Hepatocyte (in vitro differentiated cells): ENCODE measurements around the gene SPATA32. TPM values are rescaled to one million over a fixed set of nuclear protein-coding genes. Genes with fewer than 3 reads are reported as not detected.

Source experiments
- DNase-seq: peaks from one replicate; pipeline ENCODE4 v3.0.0-alpha.2; 2016; ENCODE audit warnings: low spot score
- H2AFZ ChIP-seq: fragments of 200-600 bp; sonication (generic); 2 replicates; pipeline ENCODE4 v1.6.0; 2016; ENCODE audit warnings: antibody characterized with exemption, mild to moderate bottlenecking
- H3K27ac ChIP-seq: fragments of 200-600 bp; sonication (generic); 2 replicates; pipeline ENCODE4 v1.5.1; 2016; ENCODE audit warnings: mild to moderate bottlenecking
- H3K27me3 ChIP-seq: fragments of 200-600 bp; sonication (generic); 2 replicates; pipeline ENCODE4 v1.6.1; 2016
- H3K36me3 ChIP-seq: fragments of 200-600 bp; sonication (generic); replicated peaks from 2 replicates; pipeline ENCODE4 v1.5.1; 2016; ENCODE audit warnings: low read depth; ENCODE audit not compliant: insufficient read depth
- H3K4me1 ChIP-seq: fragments of 200-600 bp; sonication (generic); 2 replicates; pipeline ENCODE4 v1.5.1; 2016; ENCODE audit warnings: mild to moderate bottlenecking, moderate library complexity; ENCODE audit not compliant: insufficient read depth
- H3K4me2 ChIP-seq: fragments of 200-600 bp; sonication (generic); 2 replicates; pipeline ENCODE4 v1.6.0; 2016
- H3K4me3 ChIP-seq: fragments of 200-600 bp; sonication (generic); 2 replicates; pipeline ENCODE4 v1.5.1; 2016; ENCODE audit warnings: mild to moderate bottlenecking
- H3K79me2 ChIP-seq: fragments of 200-600 bp; sonication (generic); 2 replicates; pipeline ENCODE4 v1.6.0; 2017; ENCODE audit warnings: mild to moderate bottlenecking
- H3K9me2 ChIP-seq: fragments of 200-600 bp; sonication (generic); replicated peaks from 2 replicates; pipeline ENCODE4 v1.6.0; 2017; ENCODE audit warnings: mild to moderate bottlenecking; ENCODE audit not compliant: insufficient read depth
- H3K9me3 ChIP-seq: fragments of 200-600 bp; sonication (generic); 2 replicates; pipeline ENCODE4 v1.5.1; 2016; ENCODE audit warnings: low read depth, mild to moderate bottlenecking
- H4K20me1 ChIP-seq: fragments of 200-600 bp; sonication (generic); 2 replicates; pipeline ENCODE4 v1.6.0; 2016; ENCODE audit warnings: mild to moderate bottlenecking; ENCODE audit not compliant: insufficient read depth, poor library complexity, severe bottlenecking
- EZH2 ChIP-seq: fragments of 200-600 bp; sonication (generic); IDR thresholded peaks from 2 replicates; pipeline ENCODE4 v1.6.1; 2016; ENCODE audit warnings: antibody characterized with exemption, mild to moderate bottlenecking, borderline replicate concordance
- EZH2phosphoT487 ChIP-seq: fragments of 200-600 bp; sonication (generic); IDR thresholded peaks from one replicate; pipeline ENCODE4 v1.6.1; 2018; ENCODE audit warnings: antibody characterized with exemption, mild to moderate bottlenecking, low read depth, moderate library complexity; ENCODE audit not compliant: unreplicated experiment, severe bottlenecking
- WGBS: methylation state at CpG from one replicate; pipeline ENCODE4 v1.1.6; 2016; ENCODE audit warnings: low lambda C conversion rate; ENCODE audit errors: missing lambda C conversion rate; 5-methylcytosine and 5-hydroxymethylcytosine counted together
- polyA plus RNA-seq: library from polyadenylated mRNA; unstranded; fragments of >200 nt; fragmentation: Nextera tagmentation; extraction: Ambion mirVana; gene quantifications from 2 replicates; pipeline ENCODE4 v1.2.1, GENCODE V29; 2016
- total RNA-seq: library from RNA; depleted of rRNA; stranded (reverse); fragments of >200 nt; gene quantifications from 2 replicates; pipeline ENCODE4 v1.2.3, GENCODE V29; 2014
- TF ChIP-seq, protein P1 (sequence below): fragments of 200-600 bp; sonication (generic); IDR thresholded peaks from 2 replicates; pipeline ENCODE4 v1.5.1; 2016; ENCODE audit warnings: antibody characterized with exemption, mild to moderate bottlenecking; ENCODE audit not compliant: poor library complexity

The SPATA32 gene
- total and polyA plus RNA-seq, 2 experiments from 2014 or later, result 0.31 TPM; not detected in 1

DNA sequence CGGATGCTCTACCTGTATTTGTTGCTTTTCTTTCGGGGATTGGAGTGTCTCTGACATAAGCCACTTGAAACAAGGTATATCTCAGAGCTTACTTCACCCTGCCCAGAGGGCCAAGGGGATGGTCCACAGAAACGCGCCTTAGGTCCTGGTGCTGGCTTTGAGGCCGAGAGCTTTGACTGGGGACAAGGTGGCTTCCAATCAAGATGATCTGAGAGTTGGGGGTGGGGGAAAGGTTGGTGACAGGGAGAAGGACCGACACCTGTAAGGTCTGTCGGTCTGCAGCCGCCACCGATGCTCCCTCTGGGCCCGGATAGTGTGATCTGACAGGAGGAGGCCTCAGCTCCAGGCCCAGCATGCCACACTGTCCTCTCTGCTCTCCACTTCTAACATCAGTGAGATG, 21.8 kb upstream of the SPATA32 start:
- Histone ChIP-seq H3K9me2 (no peaks in the 10 kb centered on the region), H3K36me3 (no peaks in the 10 kb centered on the region), H3K4me3 (no peak overlapping the region), H3K4me2 (no peak overlapping the region), H3K27ac (no peak overlapping the region), H3K9me3 (no peaks in the 10 kb centered on the region), H3K4me1 (peaks cover 13% of the 10 kb centered on the region), H4K20me1 (no peaks in the 10 kb centered on the region), H2AFZ (no peak overlapping the region), H3K27me3 (no peaks in the 10 kb centered on the region), H3K79me2 (no peaks in the 10 kb centered on the region)
- 95% methylated on average over 10 of the region's 10 CpGs for WGBS
- TF ChIP-seq EZH2 (no peak), EZH2phosphoT487 (no peak)
- DNase-seq, result no peak

DNA sequence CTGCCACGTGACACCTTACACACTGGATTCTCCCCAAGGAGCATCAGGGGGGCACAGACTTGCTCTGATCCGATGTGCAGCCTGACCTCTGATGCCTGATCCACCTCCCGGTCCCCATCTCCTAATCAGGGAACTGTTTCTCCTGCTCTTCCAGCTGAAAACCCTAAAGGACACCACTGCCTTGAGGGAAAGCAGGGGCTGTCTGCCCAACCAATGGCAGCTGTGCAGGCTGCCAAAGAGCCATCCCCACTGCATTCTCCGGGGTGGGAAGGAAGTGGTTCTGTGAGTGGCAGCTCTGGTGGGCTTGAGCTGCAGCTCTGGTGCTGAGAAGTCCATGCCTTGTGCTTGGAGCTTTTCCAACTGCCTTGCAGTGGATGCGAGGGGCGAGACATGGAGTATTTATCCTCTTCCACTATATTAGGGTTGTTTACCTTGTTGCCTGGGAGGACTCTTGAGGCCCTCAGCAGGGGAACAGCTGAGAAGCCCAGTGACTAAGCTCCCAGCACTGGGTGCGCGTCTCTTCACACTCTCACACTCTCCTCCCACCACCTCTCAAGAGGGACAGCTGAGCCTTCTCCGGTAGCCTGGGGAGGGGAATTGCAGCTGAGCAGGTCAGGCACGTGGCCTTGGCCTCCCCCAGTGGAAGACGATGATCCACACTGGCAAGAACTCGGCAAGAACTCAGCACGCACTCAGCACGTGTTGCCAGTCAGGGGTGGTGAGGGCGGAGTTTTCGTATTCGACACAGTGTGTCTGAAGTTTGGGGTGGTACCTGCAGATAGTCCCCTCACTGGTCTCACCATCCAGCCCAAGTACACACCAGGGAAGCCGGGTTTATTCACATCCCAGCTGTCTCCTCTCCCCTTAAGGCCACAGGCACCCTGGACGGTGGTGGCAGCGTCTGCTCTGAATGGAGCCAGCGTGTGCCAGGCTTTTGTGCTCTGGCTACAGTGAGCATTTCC, 21.1 kb upstream of the SPATA32 start:
- Histone ChIP-seq H3K27ac (peak overlapping the region; percentile 37), H4K20me1 (no peaks in the 10 kb centered on the region), H3K4me1 (peaks cover 6% of the 10 kb centered on the region), H3K36me3 (no peaks in the 10 kb centered on the region), H3K9me2 (no peaks in the 10 kb centered on the region), H2AFZ (no peak overlapping the region), H3K9me3 (no peaks in the 10 kb centered on the region), H3K4me2 (no peak overlapping the region), H3K4me3 (no peak overlapping the region), H3K79me2 (no peaks in the 10 kb centered on the region), H3K27me3 (no peaks in the 10 kb centered on the region)
- WGBS, result 85% methylated on average over 21 of the region's 21 CpGs
- peak; percentile 58 for DNase-seq
- TF ChIP-seq, protein P1, sequence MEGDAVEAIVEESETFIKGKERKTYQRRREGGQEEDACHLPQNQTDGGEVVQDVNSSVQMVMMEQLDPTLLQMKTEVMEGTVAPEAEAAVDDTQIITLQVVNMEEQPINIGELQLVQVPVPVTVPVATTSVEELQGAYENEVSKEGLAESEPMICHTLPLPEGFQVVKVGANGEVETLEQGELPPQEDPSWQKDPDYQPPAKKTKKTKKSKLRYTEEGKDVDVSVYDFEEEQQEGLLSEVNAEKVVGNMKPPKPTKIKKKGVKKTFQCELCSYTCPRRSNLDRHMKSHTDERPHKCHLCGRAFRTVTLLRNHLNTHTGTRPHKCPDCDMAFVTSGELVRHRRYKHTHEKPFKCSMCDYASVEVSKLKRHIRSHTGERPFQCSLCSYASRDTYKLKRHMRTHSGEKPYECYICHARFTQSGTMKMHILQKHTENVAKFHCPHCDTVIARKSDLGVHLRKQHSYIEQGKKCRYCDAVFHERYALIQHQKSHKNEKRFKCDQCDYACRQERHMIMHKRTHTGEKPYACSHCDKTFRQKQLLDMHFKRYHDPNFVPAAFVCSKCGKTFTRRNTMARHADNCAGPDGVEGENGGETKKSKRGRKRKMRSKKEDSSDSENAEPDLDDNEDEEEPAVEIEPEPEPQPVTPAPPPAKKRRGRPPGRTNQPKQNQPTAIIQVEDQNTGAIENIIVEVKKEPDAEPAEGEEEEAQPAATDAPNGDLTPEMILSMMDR, result no peak
- TF ChIP-seq EZH2, result no peak
- TF ChIP-seq EZH2phosphoT487, result no peak

DNA sequence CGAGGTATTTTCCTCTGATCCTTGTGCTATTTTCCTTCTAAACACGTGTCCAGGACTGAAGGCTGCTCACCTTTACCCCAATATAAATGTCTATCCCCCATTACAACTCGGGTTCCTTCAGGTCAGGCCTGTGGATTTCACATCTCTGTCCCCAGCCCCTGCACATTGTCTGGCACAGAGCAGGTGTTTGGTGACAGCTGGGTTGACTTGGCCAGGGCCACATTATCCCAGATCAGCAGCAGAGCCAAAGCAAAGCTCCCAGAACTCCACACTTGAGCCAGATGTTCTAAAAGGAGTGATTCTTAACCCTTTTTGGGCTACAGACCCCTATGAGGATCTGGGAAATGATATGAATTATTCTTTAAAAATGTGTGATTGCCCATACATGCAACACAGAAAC, 18.0 kb upstream of the SPATA32 start:
- no peak for DNase-seq
- no peak overlapping the region for H3K27ac ChIP-seq
- H3K79me2 ChIP-seq, result no peaks in the 10 kb centered on the region

DNA sequence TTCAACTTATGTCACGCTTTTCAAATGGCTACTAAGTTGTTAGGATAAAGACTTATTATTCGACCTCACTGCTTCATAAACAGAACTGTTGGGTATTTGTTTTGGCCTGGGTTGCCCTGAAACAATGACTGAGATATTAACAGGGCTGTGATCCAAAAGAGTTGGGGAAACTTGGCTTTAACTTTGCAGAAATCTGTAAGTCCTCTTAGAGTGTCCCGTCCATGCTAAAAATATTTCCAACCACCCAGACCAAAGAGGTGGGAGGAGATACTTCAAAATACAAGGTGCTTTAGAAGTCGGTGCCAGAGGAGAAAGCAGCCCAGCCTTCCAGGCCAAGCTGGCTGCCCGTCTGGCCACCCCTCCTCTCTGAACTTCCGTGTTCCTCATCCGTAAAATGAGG, 16.1 kb upstream of the SPATA32 start:
- 86% methylated on average over 7 of the region's 7 CpGs for WGBS
- H3K27ac ChIP-seq, result no peak overlapping the region
- no peaks in the 10 kb centered on the region for H3K27me3 ChIP-seq
- H3K9me2 ChIP-seq, result no peaks in the 10 kb centered on the region
- no peak overlapping the region for H2AFZ ChIP-seq
- TF ChIP-seq EZH2phosphoT487, result no peak
- TF ChIP-seq, protein P1, result no peak
- no peak for TF ChIP-seq EZH2
- no peaks in the 10 kb centered on the region for H3K36me3 ChIP-seq
- H4K20me1 ChIP-seq, result no peaks in the 10 kb centered on the region
- H3K4me1 ChIP-seq, result peaks cover 5% of the 10 kb centered on the region
- no peaks in the 10 kb centered on the region for H3K79me2 ChIP-seq
- H3K4me2 ChIP-seq, result no peak overlapping the region
- no peak overlapping the region for H3K4me3 ChIP-seq
- DNase-seq, result no peak
- no peaks in the 10 kb centered on the region for H3K9me3 ChIP-seq

More for the DNA sequence above, 18.0 kb upstream of the SPATA32 start:
- H3K9me3 ChIP-seq, result no peaks in the 10 kb centered on the region
- H3K4me1 ChIP-seq, result peaks cover 5% of the 10 kb centered on the region
- no peaks in the 10 kb centered on the region for H3K36me3 ChIP-seq
- H3K27me3 ChIP-seq, result no peaks in the 10 kb centered on the region
- 75% methylated on average over 3 of the region's 3 CpGs for WGBS
- H3K9me2 ChIP-seq, result no peaks in the 10 kb centered on the region
- H4K20me1 ChIP-seq, result no peaks in the 10 kb centered on the region
- H2AFZ ChIP-seq, result no peak overlapping the region
- H3K4me3 ChIP-seq, result no peak overlapping the region
- no peak overlapping the region for H3K4me2 ChIP-seq
- TF ChIP-seq, protein P1, result no peak
- TF ChIP-seq EZH2phosphoT487 (no peak), EZH2 (no peak)
